CD4-positive, alpha-beta T cell treated with Interleukin-6 at 100 ng/mL for 8 hours (primary cell): Measurements from ENCODE around the gene PSTK.

Experiments
- DNase-seq: peaks from one replicate; pipeline ENCODE4 v3.0.0-alpha.2; 2020; ENCODE audit warnings: mixed read lengths, low spot score

Gene PSTK

DNA sequence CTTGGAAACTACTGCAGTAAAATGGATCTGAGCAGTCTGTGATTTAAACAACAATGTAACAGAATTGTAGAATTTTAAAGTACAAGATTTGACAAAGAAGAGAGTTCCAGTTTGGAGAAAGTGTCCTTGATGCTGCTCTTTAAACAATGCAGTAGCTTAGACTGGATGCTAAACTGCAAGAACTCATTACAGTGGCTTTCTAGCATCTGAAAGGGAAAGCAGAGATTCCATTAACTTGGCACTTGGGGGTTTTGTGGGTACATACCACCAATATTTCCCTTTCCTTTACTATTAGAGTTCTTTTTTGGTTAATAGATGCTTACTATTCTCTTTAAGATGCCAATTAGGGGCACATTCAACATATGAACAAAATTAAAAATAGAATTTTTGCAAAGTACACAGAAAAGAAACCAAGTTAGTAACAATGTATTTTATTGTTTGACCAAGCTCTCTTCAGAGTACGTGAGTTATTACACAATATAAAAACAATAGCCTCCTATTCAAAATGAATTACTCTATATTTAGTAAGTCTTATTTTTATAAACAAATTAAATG is 11.9 kb downstream of the PSTK start:
- no peak for DNase-seq

GRCh38 chr10:122993797-122994336 is 13.7 kb downstream of the PSTK start:
- DNase-seq, result no peak

- no peak for DNase-seq
Observed at GRCh38 chr10:122995936-122996335, 15.7 kb downstream of the PSTK start.

- no peak for DNase-seq
Observed at GRCh38 chr10:122997864-122998263, 17.7 kb downstream of the PSTK start.

DNA sequence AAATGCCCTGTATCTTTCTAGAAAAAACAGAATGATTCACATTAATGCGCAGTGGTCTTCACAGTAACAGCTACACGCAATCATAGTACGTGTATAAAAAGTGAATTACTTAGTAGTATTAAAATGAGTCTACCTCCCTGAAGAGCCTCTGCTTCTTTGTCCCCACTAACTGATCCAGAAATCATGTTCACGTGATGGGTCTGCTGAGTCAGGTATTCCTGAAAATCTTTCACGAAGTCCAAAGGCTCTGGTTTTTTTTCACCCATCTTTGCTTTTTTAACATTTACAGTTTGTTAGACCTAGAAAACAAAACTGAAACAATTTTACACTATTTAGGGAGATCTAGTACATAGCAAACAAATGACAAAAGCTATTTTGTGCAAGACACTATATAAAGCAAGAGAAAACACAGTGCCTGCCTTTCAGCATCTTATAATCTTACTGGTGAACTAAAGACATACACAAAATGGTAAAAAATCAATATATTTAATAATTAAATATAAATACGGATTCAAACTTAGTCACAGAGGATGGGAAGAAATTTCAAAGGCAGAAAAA is 18.2 kb downstream of the PSTK start:
- no peak for DNase-seq

- no peak for DNase-seq
Observed at GRCh38 chr10:122998934-122999333, 18.7 kb downstream of the PSTK start.

- DNase-seq, result no peak
Observed at GRCh38 chr10:122999347-122999746, 19.1 kb downstream of the PSTK start.

- no peak for DNase-seq
Observed at GRCh38 chr10:123000155-123000554, 20.0 kb downstream of the PSTK start.

DNA sequence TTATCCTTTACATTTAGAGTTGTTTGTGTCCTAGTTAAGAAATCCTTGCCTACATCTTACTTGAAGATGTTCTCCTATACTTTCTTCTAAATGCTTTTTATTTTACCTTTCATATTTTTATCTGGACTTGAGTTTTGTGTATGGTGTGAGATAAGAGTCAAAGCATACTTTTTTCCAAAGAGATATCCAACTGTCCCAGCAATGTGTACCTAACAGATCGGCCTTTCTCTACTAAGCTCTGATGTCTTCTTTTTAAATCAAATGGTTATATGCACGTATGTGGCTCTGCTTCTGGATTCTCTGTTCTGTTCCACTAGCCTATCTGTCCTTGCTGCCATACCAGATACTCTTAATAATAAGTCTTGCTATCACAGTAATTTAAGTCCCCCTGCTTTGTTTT is 21.2 kb downstream of the PSTK start:
- DNase-seq, result no peak

DNA sequence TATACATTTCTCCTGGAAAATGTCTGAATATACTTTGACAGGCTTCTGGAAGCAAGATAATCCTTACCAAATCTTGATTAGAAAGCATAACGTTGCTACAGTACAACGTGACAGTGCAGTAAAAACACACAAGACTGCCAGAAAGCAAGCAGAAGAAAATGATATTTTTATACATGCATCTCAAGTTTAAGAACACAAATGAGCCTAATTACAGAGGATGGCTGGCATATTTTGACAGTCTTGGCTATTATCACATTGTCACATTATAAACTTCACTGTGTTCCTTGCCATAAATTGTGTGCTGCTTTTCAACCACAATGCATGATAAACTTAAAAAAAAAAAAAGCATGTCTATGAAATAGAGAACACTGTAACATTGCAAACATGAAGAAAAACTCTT is 24.1 kb downstream of the PSTK start:
- no peak for DNase-seq

GRCh38 chr10:123007558-123008354 is 27.6 kb downstream of the PSTK start:
- peak; percentile 51 for DNase-seq

- DNase-seq, result peak; percentile 98
Observed at GRCh38 chr10:123008355-123009104, 28.3 kb downstream of the PSTK start, which contains the start of the genes ACADSB and IKZF5. Gene ACADSB, plus strand, starts transcription at chr10:123009006. Its CDS starts 24 bp downstream, at chr10:123009030. Gene IKZF5, minus strand, starts transcription at chr10:123008795. Its CDS starts 10,170 bp downstream, at chr10:122998625.

GRCh38 chr10:123009105-123009820 is 29.1 kb downstream of the PSTK start:
- no peak for DNase-seq

DNA sequence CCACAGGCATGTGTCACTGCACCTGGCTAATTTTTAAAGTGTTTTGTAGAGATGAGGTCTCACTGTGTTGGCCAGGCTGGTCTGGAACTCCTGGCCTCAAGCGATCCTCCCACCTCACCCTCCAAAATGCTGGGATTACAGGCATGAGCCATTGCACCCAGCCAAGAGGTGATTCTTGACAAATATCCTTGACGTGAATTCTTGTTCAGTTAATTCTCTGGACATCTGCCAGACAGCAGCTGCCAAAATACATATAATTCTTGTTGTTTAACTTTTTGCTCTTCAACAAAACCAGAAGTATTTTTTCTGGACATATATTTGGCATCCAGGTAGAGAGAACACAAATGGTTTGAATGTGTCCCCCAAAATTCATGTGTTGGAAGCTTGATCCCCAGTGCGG is 31.8 kb downstream of the PSTK start:
- no peak for DNase-seq

DNA sequence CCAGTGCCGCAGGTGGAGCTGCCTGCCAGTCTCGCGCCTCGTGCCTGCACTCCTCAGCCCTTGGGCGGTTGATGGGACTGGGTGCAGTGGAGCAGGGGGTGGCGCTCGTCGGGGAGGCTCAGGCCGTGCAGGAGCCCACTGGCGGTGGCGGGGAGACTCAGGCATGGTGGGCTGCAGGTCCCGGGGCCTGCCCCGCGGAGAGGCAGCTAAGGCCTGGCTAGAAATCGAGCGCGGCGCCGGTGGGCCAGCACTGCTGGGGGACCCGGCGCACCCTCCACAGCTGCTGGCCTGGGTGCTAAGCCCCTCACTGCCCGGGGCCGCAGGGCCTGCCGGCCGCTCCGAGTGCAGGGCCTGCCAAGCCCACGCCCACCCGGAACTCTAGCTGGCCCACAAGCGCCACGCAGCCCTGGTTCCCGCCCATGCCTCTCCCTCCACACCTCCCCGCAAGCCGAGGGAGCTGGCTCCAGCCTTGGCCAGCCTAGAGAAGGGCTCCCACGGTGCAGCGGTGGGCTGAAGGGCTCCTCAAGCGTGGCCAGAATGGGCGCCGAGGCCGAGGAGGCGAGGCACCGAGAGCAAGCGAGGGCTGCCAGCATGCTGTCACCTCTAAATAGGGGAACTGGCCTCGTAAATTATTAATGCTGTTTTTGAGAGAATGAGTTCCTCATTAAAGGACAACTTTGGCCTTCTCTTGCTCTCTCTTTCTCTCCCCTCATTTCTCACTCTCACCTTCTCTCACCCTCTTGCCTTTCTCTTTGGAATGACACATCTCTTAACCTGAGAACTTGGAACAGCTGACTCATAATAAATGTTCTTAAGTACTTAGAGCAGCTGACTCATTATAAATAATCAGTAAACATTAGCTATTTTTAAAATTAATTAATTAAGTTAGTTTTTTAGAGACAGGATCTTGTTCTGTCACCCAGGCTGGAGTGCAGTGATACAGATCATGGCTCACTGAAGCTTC is 33.5 kb downstream of the PSTK start:
- no peak for DNase-seq

- no peak for DNase-seq
Observed at GRCh38 chr10:123014772-123015171, 34.6 kb downstream of the PSTK start.

- DNase-seq, result no peak
Observed at GRCh38 chr10:123016228-123016627, 36.0 kb downstream of the PSTK start.

GRCh38 chr10:123017421-123018165 is 37.4 kb downstream of the PSTK start:
- no peak for DNase-seq

DNA sequence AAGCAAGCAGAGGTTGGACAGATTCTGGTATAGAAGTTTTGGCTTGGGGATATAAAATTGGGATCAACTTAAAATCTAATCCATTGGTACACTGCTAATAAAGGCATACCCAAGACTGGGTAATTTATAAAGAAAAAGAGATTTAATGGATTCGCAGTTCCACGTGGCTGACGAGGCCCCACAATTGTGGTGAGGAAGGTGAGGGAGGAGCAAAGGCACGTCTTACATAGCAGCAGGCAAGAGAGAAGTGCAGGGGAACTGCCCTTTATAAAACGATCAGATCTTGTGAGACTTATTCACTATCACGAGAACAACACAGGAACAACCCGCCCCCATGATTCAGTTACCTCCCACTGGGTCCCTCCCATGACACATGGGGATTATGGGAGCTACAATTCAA is 38.3 kb downstream of the PSTK start:
- no peak for DNase-seq

DNA sequence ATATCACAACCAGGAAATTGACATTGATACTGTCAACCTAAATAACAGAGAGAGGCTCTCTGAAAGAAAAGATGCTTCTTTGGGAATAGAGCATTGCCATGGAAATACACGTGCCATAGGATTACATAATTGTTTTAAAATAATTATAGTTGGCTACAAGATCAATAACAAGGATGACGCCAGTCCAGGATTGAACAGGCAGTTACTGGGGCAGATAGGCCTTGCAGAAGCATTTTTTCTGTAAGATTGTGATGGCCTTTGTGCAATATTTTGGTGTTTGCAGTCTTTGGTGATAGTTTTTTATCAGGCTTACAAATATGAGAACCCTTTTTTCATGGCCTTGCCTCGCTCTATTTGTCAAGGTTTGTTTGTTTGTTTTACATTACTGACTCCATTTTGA is 39.1 kb downstream of the PSTK start:
- DNase-seq, result no peak
